Heart left ventricle (tissue), 16 donors: ENCODE measurements around the gene GPR161. TPM values are rescaled to one million over a fixed set of nuclear protein-coding genes. Genes with fewer than 3 reads are reported as not detected.
A peak's percentile ranks its signal among the peaks of the same experiment; 100 is the strongest.

Experiments
- ATAC-seq, 4 donors: fragments of 200-7000 bp; cut with Tn5 transposase; one replicate each; pipeline ENCODE4 v1.9.1; 2020 to 2022; ENCODE audit warnings: moderate library complexity in 4 of 4, mild to moderate bottlenecking in 3 of 4, moderate number of reproducible peaks in 1 of 4
- DNase-seq, 5 donors: peaks; one replicate each; pipeline ENCODE4 v3.0.0-alpha.2; 2020
- H3K27ac ChIP-seq, 12 donors: fragments of 200-600 bp; sonication (generic) in 4 of 12; one replicate each; pipeline versions ENCODE4 v1.5.0 to v1.8.0; 2016 to 2022; ENCODE audit warnings: mild to moderate bottlenecking in 2 of 12
- H3K27me3 ChIP-seq, 9 donors: fragments of 200-600 bp; sonication (generic) in 2 of 9; one replicate each; pipeline versions ENCODE4 v1.5.1 to v1.8.0; 2016 to 2022; ENCODE audit warnings: mild to moderate bottlenecking in 3 of 9
- H3K36me3 ChIP-seq, 9 donors: fragments of 200-600 bp; sonication (generic) in 2 of 9; one replicate each; pipeline versions ENCODE4 v1.5.0 to v1.8.0; 2018 to 2022; ENCODE audit warnings: mild to moderate bottlenecking in 2 of 9
- H3K4me1 ChIP-seq, 12 donors: fragments of 200-600 bp; sonication (generic) in 4 of 12; one replicate each; pipeline versions ENCODE4 v1.5.0 to v1.8.0; 2016 to 2022; ENCODE audit warnings: mild to moderate bottlenecking in 3 of 12
- H3K4me3 ChIP-seq, 12 donors: fragments of 200-600 bp; sonication (generic) in 4 of 12; one replicate each; pipeline versions ENCODE4 v1.5.0 to v1.8.0; 2017 to 2022; ENCODE audit warnings: mild to moderate bottlenecking in 9 of 12, moderate library complexity in 4 of 12
- H3K9me3 ChIP-seq, 12 donors: fragments of 200-600 bp; sonication (generic) in 4 of 12; one replicate each; pipeline versions ENCODE4 v1.5.0 to v1.8.0; 2016 to 2022; ENCODE audit warnings: mild to moderate bottlenecking in 1 of 12
- CTCF ChIP-seq, 12 donors: fragments of 200-600 bp; sonication (generic) in 4 of 12; IDR thresholded peaks; one replicate each; pipeline versions ENCODE4 v1.5.0 to v1.8.0; 2018 to 2022; ENCODE audit warnings: antibody characterized with exemption in 12 of 12, mild to moderate bottlenecking in 5 of 12
- POLR2A ChIP-seq, 2 donors: fragments of 450-650 bp; IDR thresholded peaks; one replicate each; pipeline ENCODE4 v1.6.1; 2017; ENCODE audit warnings: antibody characterized with exemption in 2 of 2, mild to moderate bottlenecking in 2 of 2, moderate library complexity in 2 of 2
- WGBS, 4 donors: extraction: QIAGEN DNeasy Blood & Tissue Kit in 2 of 4; methylation state at CpG; one replicate each; pipeline versions ENCODE4 v1.1.5 to v1.1.7; 2013 to 2018; 5-methylcytosine and 5-hydroxymethylcytosine counted together
- intact Hi-C, 10 donors: fragments of 100-400 bp; cut with DNase I; formaldehyde crosslinking; loops; one replicate each; pipeline versions ENCODE4 v1.11.1 to v1.14.2; 2022
- polyA plus RNA-seq, 2 donors: library from polyadenylated mRNA; stranded (reverse); fragments of 200-250 nt; gene quantifications; one replicate each; pipeline ENCODE4 v1.2.3, GENCODE V29; 2013
- total RNA-seq, 9 donors: library from RNA; depleted of rRNA in 2 of 9; stranded (reverse); fragments of >200 nt in 2 of 9; fragmentation: NEBNext Ultra II Directional in 3 of 9; extraction: Animal tissue kit (Norgen Biotek cat#: 25700) in 3 of 9; gene quantifications; one replicate each; pipeline versions ENCODE4 v1.1.0 to v1.2.4, GENCODE V29; 2016 to 2023
- donor health status: ischemic (EF 13 %, LVEDD 7.1; RV severe dilation, severe dysfunction).
- donor health status: healthy with polysubstance abuse.
- donor health status: DM: no; HTN: yes; CAD: no.
- donor health status: DM: no; HTN: no; CAD: no.
- donor health status: ischemic (EF 25% LVEDD 6.9; RV normal size, moderate dysfunction).
- donor health status: ischemic (EF 25% LVEDD 5.7; RV mildly dilated, moderate dysfunction).
- donor health status: healthy.
- donor health status: DM: yes; HTN: yes; CAD: no.
- donor health status: ischemic (EF 35%, LVEDD 5.7; RV mildly dilated, moderate dysfunction).
- donor health status: nonischemic (EF 11% LVEDD 7.7; RV severe dilation, severe dysfunction).
- donor health status: DM: yes; HTN: yes; CAD: no.
- donor health status: PGD.
- donor health status: ischemic (EF 29% LVEDD 5.4; RV normal size, mild dysfunction).
- donor health status: nonischemic (EF 23%, LVEDD 6.1; RV moderate dilation, normal function).

Gene GPR161
- total and polyA plus RNA-seq, 11 donors, result 0.95 to 4.8 (median 2.4) TPM

- H3K9me3 ChIP-seq, result no peaks in the 10 kb centered on the region
- H3K27me3 ChIP-seq, result no peaks in the 10 kb centered on the region
- no peak for TF ChIP-seq CTCF (IDR thresholded peaks at IDR 0.05)
- no peak for TF ChIP-seq POLR2A (IDR thresholded peaks at IDR 0.05)
- WGBS, 4 donors, result 97 to 99% (median 98%) methylated on average over 2 of the region's 2 CpGs
- H3K4me1 ChIP-seq, result peaks cover 0 to 10% (median 0%) of the 10 kb centered on the region in 12 donors
- intact Hi-C loops, result no loop called here
- DNase-seq (no peak), ATAC-seq (no peak)
- peaks cover 0 to 62% (median 22%) of the 10 kb centered on the region in 9 donors for H3K36me3 ChIP-seq
- no peak overlapping the region for H3K27ac ChIP-seq
- H3K4me3 ChIP-seq, result no peak overlapping the region
Measured at GRCh38 chr1:168042362-168042761, 94.4 kb downstream of the GPR161 start.

GRCh38 chr1:168035345-168035744 is 101.4 kb downstream of the GPR161 start:
- whole genome bisulfite sequencing, 4 donors, result 95 to 98% (median 97%) methylated on average over 5 of the region's 5 CpGs
- intact Hi-C loops, result no loop called here
- H3K27me3 ChIP-seq, result no peaks in the 10 kb centered on the region
- H3K27ac ChIP-seq, result no peak overlapping the region
- no peak overlapping the region for H3K4me3 ChIP-seq
- no peaks in the 10 kb centered on the region for H3K9me3 ChIP-seq
- no peak for DNase-seq
- TF ChIP-seq POLR2A (IDR thresholded peaks at IDR 0.05) (no peak), CTCF (IDR thresholded peaks at IDR 0.05) (no peak)
- peaks cover 0 to 14% (median under 1%) of the 10 kb centered on the region in 9 donors for H3K36me3 ChIP-seq
- H3K4me1 ChIP-seq, result no peaks in the 10 kb centered on the region
- no peak for ATAC-seq

GRCh38 chr1:168032029-168032428 is 104.7 kb downstream of the GPR161 start:
- no peaks in the 10 kb centered on the region for H3K4me1 ChIP-seq
- peak overlapping the region in 1 of 12 donors; percentile 50 for H3K27ac ChIP-seq
- H3K4me3 ChIP-seq, result no peak overlapping the region
- DNase-seq (no peak), ATAC-seq (no peak)
- H3K9me3 ChIP-seq, result no peaks in the 10 kb centered on the region
- TF ChIP-seq POLR2A (IDR thresholded peaks at IDR 0.05), result no peak
- TF ChIP-seq CTCF (IDR thresholded peaks at IDR 0.05), result no peak
- 71 to 83% (median 78%) methylated on average over 1 of the region's 1 CpG for whole genome bisulfite sequencing, 4 donors
- H3K36me3 ChIP-seq, result peaks cover 0 to 29% (median 5%) of the 10 kb centered on the region in 9 donors
- H3K27me3 ChIP-seq, result no peaks in the 10 kb centered on the region
- intact Hi-C loops, result no loop called here

- intact Hi-C loops, result no loop called here
- DNase-seq (no peak), ATAC-seq (no peak)
- H3K27ac ChIP-seq, result peak overlapping the region in 1 of 12 donors; percentile 50
- no peaks in the 10 kb centered on the region for H3K4me1 ChIP-seq
- no peaks in the 10 kb centered on the region for H3K27me3 ChIP-seq
- no peak overlapping the region for H3K4me3 ChIP-seq
- no peaks in the 10 kb centered on the region for H3K9me3 ChIP-seq
- peaks cover 0 to 33% (median 8%) of the 10 kb centered on the region in 9 donors for H3K36me3 ChIP-seq
- TF ChIP-seq CTCF (IDR thresholded peaks at IDR 0.05), result no peak
- TF ChIP-seq POLR2A (IDR thresholded peaks at IDR 0.05), result no peak
- 90 to 92% (median 91%) methylated on average over 4 of the region's 4 CpGs for WGBS, 4 donors
Measured at GRCh38 chr1:168031627-168032026, 105.1 kb downstream of the GPR161 start.
